SK-N-MC (cell line): ENCODE measurements around the gene KIAA1671.
"Not testable (repeated sequence)": the region's sequence is repeated elsewhere in the genome, so short reads cannot be mapped to it uniquely, and the experiment has no call there.

ENCODE experiments used
- DNase-seq: peaks from one replicate; pipeline ENCODE4 v3.0.0-alpha.2; 2011; ENCODE audit warnings: low read depth, low spot score
- H3K27ac ChIP-seq: fragments of 200-600 bp; sonication (generic); 2 replicates; pipeline ENCODE4 v1.5.1; 2016; ENCODE audit warnings: mixed run types
- H3K36me3 ChIP-seq: fragments of 200-600 bp; sonication (generic); 2 replicates; pipeline ENCODE4 v1.6.1; 2017; ENCODE audit warnings: antibody characterized with exemption, low read length, mixed read lengths; ENCODE audit not compliant: insufficient read depth
- H3K4me3 ChIP-seq: fragments of 200-600 bp; sonication (generic); 2 replicates; pipeline ENCODE4 v1.5.1; 2016
- H3K9ac ChIP-seq: fragments of 200-600 bp; sonication (generic); 2 replicates; pipeline ENCODE4 v1.8.0; 2017; ENCODE audit warnings: mixed run types, mixed read lengths; ENCODE audit not compliant: insufficient read length
- H3K9me3 ChIP-seq: fragments of 200-600 bp; sonication (generic); 2 replicates; pipeline ENCODE4 v1.6.1; 2017; ENCODE audit warnings: low read depth, mild to moderate bottlenecking, antibody characterized with exemption, low read length, moderate library complexity, mixed read lengths
- EZH2 ChIP-seq: fragments of 200-600 bp; sonication (generic); IDR thresholded peaks from one replicate; pipeline ENCODE4 v1.6.1; 2017; ENCODE audit warnings: antibody characterized with exemption
- FOXP2 ChIP-seq: optimal IDR thresholded peaks from 2 replicates; pipeline ENCODE3; 2011; ENCODE audit warnings: mild to moderate bottlenecking, moderate library complexity; ENCODE audit not compliant: insufficient read depth; ENCODE audit errors: extremely low read length, control extremely low read depth
- POLR2AphosphoS5 ChIP-seq: IDR thresholded peaks from 2 replicates; pipeline ENCODE4 v1.6.1; 2012; ENCODE audit warnings: mild to moderate bottlenecking, low read depth, low read length, borderline replicate concordance

KIAA1671 gene

DNA sequence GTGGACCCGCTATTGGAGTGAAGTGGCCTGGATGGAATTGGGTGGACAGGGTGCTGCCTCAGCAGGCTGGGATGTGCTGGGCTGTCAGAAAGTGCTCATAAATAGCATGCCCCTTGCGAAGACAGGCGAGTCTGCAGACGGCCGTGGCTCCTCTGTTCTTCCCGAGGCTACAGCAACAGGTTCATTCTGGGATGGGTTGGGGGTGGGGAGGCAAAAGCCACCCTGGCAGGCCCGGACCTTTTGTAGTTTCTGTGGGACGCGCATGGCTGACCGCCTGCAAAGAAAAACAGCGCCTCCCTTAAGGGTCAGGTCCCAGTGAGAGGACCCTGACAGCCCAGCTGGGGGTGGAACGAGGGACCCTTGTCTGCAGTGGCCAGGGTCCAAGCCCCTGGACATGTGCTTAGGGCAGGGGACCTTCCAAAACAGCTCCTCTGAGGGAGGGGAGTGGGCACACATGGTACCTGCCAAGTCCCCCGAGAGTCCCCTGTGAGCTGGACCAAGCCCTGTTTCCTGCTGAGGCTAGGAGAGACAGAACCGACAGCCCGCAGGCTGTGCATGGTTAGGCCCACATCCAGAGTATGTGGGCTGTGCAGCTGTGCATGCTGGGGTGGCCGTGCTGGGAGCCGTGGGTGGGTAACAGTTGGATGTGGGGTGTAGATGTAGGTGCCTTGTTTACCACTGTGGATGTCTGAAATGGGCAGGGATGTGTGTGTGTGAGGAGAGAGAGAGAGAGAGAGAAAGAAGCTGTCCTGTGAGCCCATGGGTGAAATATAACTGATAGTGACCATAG lies 247.4 kb downstream of the KIAA1671 start, which contains the start of gene CRYBB3:
Gene CRYBB3 (plus strand): TSS at position 128 of the 790 bp plus-strand sequence. CDS start 1,539 bp downstream, outside the sequence.
- TF ChIP-seq FOXP2 (no peak), POLR2AphosphoS5 (no peak), EZH2 (no peak)
- Histone ChIP-seq H3K4me3 (no peak within 1 kb of the TSS), H3K9me3 (no peaks in the 10 kb centered on the region), H3K36me3 (no peaks in the 10 kb centered on the region), H3K27ac (no peak within 1 kb of the TSS), H3K9ac (no peak within 1 kb of the TSS)
- no peak for DNase-seq

DNA sequence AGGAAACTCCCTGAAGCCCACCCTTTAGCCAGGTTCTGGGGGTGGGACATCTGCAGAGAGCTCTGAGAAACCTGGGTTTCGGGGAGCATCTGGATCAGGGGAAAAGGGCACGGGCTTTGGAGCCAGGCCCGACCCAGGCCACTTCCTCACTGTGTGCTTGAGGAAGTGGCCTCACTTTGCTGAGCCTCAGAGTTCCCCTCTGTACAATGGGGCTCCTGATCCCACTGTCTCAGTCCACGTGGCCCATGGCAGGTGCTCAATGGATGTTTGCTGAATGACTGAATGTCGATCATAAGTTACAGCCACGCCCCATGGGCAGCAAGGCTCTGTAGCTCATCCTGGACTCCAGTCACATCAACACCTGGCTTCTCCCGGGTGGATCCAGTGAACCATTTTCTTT lies 248.5 kb downstream of the KIAA1671 start:
- Histone ChIP-seq H3K9ac (no peak overlapping the region), H3K27ac (no peak overlapping the region), H3K36me3 (no peaks in the 10 kb centered on the region), H3K9me3 (no peaks in the 10 kb centered on the region), H3K4me3 (no peak overlapping the region)
- TF ChIP-seq FOXP2 (no peak), EZH2 (no peak), POLR2AphosphoS5 (no peak)
- DNase-seq: no peak

DNA sequence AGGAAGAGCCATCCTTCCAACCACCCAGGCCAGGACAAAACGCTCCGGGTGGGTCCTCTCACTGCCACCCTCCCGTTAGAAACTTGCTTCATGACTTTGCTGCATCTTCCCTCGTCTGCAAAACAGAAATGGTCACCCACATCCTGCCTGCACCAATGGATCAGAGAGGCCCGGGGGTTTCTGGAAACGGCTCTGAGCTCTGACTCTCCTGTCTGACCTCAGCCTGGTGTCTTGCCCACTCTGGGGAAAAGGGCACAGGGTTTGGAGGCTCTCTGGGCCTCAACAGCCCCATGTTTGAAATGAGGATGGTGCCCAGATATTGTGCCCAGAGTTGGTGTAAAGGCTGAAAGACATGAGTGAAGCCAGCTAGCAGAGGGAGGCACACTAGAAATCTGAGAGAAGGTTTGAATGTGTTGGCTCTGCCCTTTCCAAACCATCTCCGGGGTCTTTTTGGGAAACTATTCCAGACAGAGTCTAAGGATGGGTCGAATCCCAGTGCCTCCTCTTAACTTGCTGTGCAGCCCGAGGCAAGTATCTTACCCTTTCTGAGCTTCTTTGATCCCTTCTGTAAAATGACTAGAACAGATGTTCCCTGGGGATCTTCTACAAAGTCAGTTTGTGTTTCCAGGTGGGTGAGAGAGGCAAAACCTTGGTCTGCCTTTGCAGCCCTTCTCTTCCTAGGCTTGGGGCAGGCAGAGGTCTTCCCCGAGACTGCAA lies 249.2 kb downstream of the KIAA1671 start:
- H3K4me3 ChIP-seq: no peak overlapping the region
- H3K9me3 ChIP-seq: no peaks in the 10 kb centered on the region
- H3K9ac ChIP-seq: no peak overlapping the region
- TF ChIP-seq POLR2AphosphoS5: no peak
- no peak for TF ChIP-seq FOXP2
- TF ChIP-seq EZH2: no peak
- no peak overlapping the region for H3K27ac ChIP-seq
- DNase-seq: no peak
- H3K36me3 ChIP-seq: no peaks in the 10 kb centered on the region

DNA sequence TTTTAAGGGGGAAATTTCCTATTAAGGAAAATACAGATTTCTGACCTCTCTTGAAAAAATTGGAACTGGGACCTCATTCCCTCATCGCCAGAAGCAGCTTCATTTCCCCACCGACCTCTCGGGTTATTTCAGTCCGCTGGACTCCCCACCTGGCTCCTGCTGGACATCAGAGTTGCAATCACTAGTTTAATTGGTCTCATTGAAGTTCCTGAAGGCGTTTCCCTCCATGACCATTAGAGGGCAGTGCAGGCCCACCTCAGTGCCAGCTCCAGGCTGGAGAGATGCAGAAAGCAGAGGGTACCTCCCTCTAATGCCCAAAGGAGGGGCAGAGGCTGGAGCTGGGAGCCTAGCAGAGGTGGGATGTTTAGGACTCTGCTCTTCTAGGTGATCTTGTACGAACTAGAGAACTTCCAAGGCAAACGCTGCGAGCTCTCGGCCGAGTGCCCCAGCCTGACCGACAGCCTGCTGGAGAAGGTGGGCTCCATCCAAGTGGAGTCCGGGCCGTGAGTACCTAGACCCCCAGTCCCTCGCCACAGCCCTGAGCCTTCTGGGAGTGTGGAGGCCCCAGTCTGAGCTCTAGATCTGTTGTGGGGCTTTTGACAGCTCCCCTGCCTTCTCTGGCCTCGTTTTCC lies 249.9 kb downstream of the KIAA1671 start:
- no peak overlapping the region for H3K4me3 ChIP-seq
- no peak overlapping the region for H3K9ac ChIP-seq
- no peaks in the 10 kb centered on the region for H3K36me3 ChIP-seq
- TF ChIP-seq EZH2 (no peak), POLR2AphosphoS5 (no peak), FOXP2 (no peak)
- no peak for DNase-seq
- no peaks in the 10 kb centered on the region for H3K9me3 ChIP-seq
- no peak overlapping the region for H3K27ac ChIP-seq

DNA sequence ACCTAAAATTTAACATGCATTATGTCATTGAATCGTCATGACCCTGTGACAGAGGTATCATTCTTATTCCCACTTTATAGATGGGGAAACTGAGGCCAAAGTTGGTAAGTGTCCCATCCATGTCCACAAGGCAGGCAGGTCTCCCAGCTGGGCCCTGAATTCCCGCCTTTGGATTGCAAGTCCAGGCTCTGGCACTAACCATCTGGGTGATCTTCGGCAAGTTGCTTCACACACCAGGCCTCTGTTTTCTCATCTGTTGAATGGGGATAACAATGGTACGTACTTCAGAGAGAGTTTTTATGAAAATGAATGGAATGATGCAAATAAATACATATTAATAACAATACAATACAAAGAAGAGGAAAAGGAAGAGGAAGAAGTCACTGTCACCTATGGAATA lies 250.6 kb downstream of the KIAA1671 start:
- no peaks in the 10 kb centered on the region for H3K36me3 ChIP-seq
- DNase-seq: no peak
- H3K9ac ChIP-seq: no peak overlapping the region
- no peak overlapping the region for H3K27ac ChIP-seq
- no peak overlapping the region for H3K4me3 ChIP-seq
- TF ChIP-seq FOXP2: no peak
- TF ChIP-seq POLR2AphosphoS5: no peak
- TF ChIP-seq EZH2: no peak
- H3K9me3 ChIP-seq: no peaks in the 10 kb centered on the region

DNA sequence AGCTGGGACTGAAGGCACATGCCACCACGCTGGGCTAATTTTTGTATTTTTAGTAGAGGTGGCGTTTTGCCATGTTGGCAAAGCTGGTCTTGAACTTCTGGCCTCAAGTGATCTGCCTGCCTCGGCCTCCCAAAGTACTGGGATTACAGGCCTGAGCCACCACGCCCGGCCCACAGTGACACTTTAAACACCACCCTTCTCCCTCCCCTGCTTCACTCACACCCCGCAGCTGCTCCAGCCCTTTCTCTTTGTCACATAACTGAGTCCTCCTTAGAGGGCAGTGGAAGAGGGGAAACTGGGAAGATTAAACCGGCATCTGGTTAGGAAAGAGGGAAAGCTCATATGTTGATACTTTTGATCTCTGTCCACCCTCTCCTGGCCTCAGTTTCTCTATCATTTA lies 252.0 kb downstream of the KIAA1671 start:
- H3K4me3 ChIP-seq: not testable (repeated sequence)

DNA sequence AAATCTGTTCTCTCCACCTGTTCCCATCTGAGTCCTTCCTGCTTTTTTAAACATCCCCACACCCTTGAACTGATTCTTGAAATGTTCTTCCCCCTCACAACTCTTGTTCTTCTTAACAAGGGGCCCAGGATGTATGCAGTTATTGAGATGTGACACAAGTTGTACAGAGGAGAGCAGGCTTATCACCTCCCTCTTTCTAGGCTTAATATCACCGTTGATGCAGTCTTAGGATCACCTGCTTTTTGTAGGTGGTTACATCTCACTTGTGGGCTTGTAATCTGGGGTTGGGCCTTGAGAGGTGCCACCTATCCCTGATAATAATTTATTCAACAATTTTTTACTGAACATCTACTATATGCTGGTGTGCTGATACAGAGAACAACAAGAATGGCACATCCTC lies 253.3 kb downstream of the KIAA1671 start:
- TF ChIP-seq FOXP2: no peak
- no peak for TF ChIP-seq POLR2AphosphoS5
- TF ChIP-seq EZH2: no peak
- H3K9ac ChIP-seq: no peak overlapping the region
- no peak for DNase-seq
- no peaks in the 10 kb centered on the region for H3K36me3 ChIP-seq
- no peaks in the 10 kb centered on the region for H3K9me3 ChIP-seq
- H3K4me3 ChIP-seq: no peak overlapping the region
- no peak overlapping the region for H3K27ac ChIP-seq

More for the DNA sequence above, 252.0 kb downstream of the KIAA1671 start:
- DNase-seq, H3K9me3 ChIP-seq, H3K9ac ChIP-seq, H3K27ac ChIP-seq, H3K36me3 ChIP-seq: not testable (repeated sequence)

DNA sequence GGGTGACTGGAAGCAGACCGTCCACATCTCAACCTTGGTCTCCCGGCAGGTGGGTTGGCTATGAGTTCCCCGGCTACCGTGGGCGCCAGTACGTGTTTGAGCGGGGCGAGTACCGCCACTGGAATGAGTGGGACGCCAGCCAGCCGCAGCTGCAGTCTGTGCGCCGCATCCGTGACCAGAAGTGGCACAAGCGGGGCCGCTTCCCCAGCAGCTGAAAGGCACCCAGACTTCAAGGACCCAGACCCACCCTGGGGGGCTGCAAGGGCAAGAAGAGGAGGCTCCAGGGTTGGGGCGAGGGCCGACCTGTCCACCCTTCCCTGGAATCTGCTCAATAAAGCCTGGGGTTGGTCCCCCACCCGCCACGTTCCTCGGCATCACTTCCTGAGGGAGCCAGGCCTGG lies 254.5 kb downstream of the KIAA1671 start:
- H3K36me3 ChIP-seq: no peaks in the 10 kb centered on the region
- no peak overlapping the region for H3K27ac ChIP-seq
- no peak overlapping the region for H3K4me3 ChIP-seq
- TF ChIP-seq POLR2AphosphoS5 (no peak), FOXP2 (no peak), EZH2 (no peak)
- no peaks in the 10 kb centered on the region for H3K9me3 ChIP-seq
- no peak for DNase-seq
- no peak overlapping the region for H3K9ac ChIP-seq
